Neural cell (in vitro differentiated cells): ENCODE data around the gene DCAF7. TPM values are rescaled to one million over a fixed set of nuclear protein-coding genes. Genes with fewer than 3 reads are reported as not detected.

Experiments used
- H2AFZ ChIP-seq: fragments of 200-600, 300-800 bp; sonication (generic), shearing (Covaris generic); 2 replicates; pipeline ENCODE4 v1.6.0; 2014; ENCODE audit warnings: low read depth, mild to moderate bottlenecking, antibody characterized with exemption, low read length, moderate library complexity
- H3F3A ChIP-seq: fragments of 200-600 bp; shearing (Covaris generic); 2 replicates; pipeline ENCODE4 v1.6.1; 2016; ENCODE audit warnings: mild to moderate bottlenecking, moderate library complexity, mixed read lengths, antibody characterized with exemption, low read length; ENCODE audit not compliant: insufficient read depth, poor library complexity, severe bottlenecking
- H3K27ac ChIP-seq: fragments of 200-600, 300-800 bp; sonication (generic), shearing (Covaris generic); 2 replicates; pipeline ENCODE4 v1.5.1; 2014; ENCODE audit warnings: mild to moderate bottlenecking, low read length, moderate library complexity
- H3K27me3 ChIP-seq: fragments of 300-800, 200-600 bp; sonication (generic), shearing (Covaris generic); 2 replicates; pipeline ENCODE4 v1.6.0; 2014; ENCODE audit warnings: mild to moderate bottlenecking, low read depth, low read length, moderate library complexity; ENCODE audit not compliant: insufficient read depth
- H3K36me3 ChIP-seq: fragments of 300-800, 200-600 bp; sonication (generic), shearing (Covaris generic); 2 replicates; pipeline ENCODE4 v1.5.1; 2014; ENCODE audit warnings: mild to moderate bottlenecking, antibody characterized with exemption, low read length, moderate library complexity; ENCODE audit not compliant: insufficient read depth
- H3K4me2 ChIP-seq: fragments of 300-800, 200-600 bp; sonication (generic), shearing (Covaris generic); 2 replicates; pipeline ENCODE4 v1.6.0; 2014; ENCODE audit warnings: mild to moderate bottlenecking, low read length
- H3K4me3 ChIP-seq: fragments of 300-800, 200-600 bp; sonication (generic), shearing (Covaris generic); 2 replicates; pipeline ENCODE4 v1.5.1; 2014; ENCODE audit warnings: mild to moderate bottlenecking, low read length, moderate library complexity
- H3K79me2 ChIP-seq: fragments of 200-600 bp; shearing (Covaris generic); replicated peaks from 2 replicates; pipeline ENCODE4 v1.6.0; 2014; ENCODE audit warnings: mild to moderate bottlenecking, low read length, moderate library complexity; ENCODE audit not compliant: insufficient read depth
- H3K9ac ChIP-seq: fragments of 300-800, 200-600 bp; sonication (generic), shearing (Covaris generic); 2 replicates; pipeline ENCODE4 v1.6.1; 2016; ENCODE audit warnings: mild to moderate bottlenecking, low read length, mixed read lengths
- H3K9me2 ChIP-seq: fragments of 200-600 bp; shearing (Covaris generic); 2 replicates; pipeline ENCODE4 v1.6.1; 2016; ENCODE audit warnings: mild to moderate bottlenecking, low read length, mixed read lengths; ENCODE audit not compliant: insufficient read depth
- H3K9me3 ChIP-seq: fragments of 200-600, 300-800 bp; sonication (generic), shearing (Covaris generic); 2 replicates; pipeline ENCODE4 v1.6.1; 2016; ENCODE audit warnings: mild to moderate bottlenecking, mixed run types, low read length, moderate library complexity, mixed read lengths
- H4K20me1 ChIP-seq: fragments of 200-600 bp; shearing (Covaris generic); 2 replicates; pipeline ENCODE4 v1.6.1; 2016; ENCODE audit warnings: mild to moderate bottlenecking, mixed run types; ENCODE audit not compliant: insufficient read depth
- EP300 ChIP-seq: fragments of 450-650 bp; conservative IDR thresholded peaks from 2 replicates; pipeline ENCODE4 v1.6.1; 2014; ENCODE audit warnings: antibody characterized with exemption, mild to moderate bottlenecking, moderate library complexity; ENCODE audit not compliant: poor library complexity, severe bottlenecking
- EZH2 ChIP-seq: fragments of 200-600, 300-800 bp; shearing (Covaris generic), sonication (generic); IDR thresholded peaks from 2 replicates; pipeline ENCODE4 v1.6.1; 2014; ENCODE audit warnings: antibody characterized with exemption, low read length, borderline replicate concordance, mild to moderate bottlenecking; ENCODE audit not compliant: insufficient read depth, poor library complexity, severe bottlenecking
- MXI1 ChIP-seq: fragments of 450-650 bp; conservative IDR thresholded peaks from 2 replicates; pipeline ENCODE4 v1.6.1; 2014; ENCODE audit warnings: antibody characterized with exemption, mild to moderate bottlenecking; ENCODE audit not compliant: poor library complexity, severe bottlenecking
- POLR2AphosphoS5 ChIP-seq: IDR thresholded peaks from 2 replicates; pipeline ENCODE4 v1.6.1; 2012
- RAD21 ChIP-seq: fragments of 450-650 bp; conservative IDR thresholded peaks from 2 replicates; pipeline ENCODE4 v1.6.1; 2014; ENCODE audit warnings: antibody characterized with exemption, mild to moderate bottlenecking, moderate library complexity
- SMC3 ChIP-seq: fragments of 450-650 bp; conservative IDR thresholded peaks from 2 replicates; pipeline ENCODE4 v1.6.1; 2014; ENCODE audit warnings: antibody characterized with exemption, mild to moderate bottlenecking, moderate library complexity; ENCODE audit not compliant: poor library complexity
- TAF1 ChIP-seq: IDR thresholded peaks from 2 replicates; pipeline ENCODE4 v1.6.1; 2012; ENCODE audit warnings: low read depth
- polyA plus RNA-seq: library from polyadenylated mRNA; depleted of rRNA; stranded (reverse); fragments of >200 nt; gene quantifications from 2 replicates; pipeline ENCODE4 v1.2.3, GENCODE V29; 2014
- TF ChIP-seq, protein P1 (sequence below): fragments of 450-650 bp; IDR thresholded peaks from 2 replicates; pipeline ENCODE4 v1.5.1; 2014; ENCODE audit warnings: antibody characterized with exemption, mild to moderate bottlenecking, moderate library complexity; ENCODE audit not compliant: poor library complexity, severe bottlenecking
- TF ChIP-seq, protein P2 (sequence below): IDR thresholded peaks from 2 replicates; pipeline ENCODE4 v1.6.1; 2012; ENCODE audit warnings: borderline replicate concordance

Gene DCAF7
- polyA plus RNA-seq, 1 donor from 2014 or later, result 35.3 TPM

DNA sequence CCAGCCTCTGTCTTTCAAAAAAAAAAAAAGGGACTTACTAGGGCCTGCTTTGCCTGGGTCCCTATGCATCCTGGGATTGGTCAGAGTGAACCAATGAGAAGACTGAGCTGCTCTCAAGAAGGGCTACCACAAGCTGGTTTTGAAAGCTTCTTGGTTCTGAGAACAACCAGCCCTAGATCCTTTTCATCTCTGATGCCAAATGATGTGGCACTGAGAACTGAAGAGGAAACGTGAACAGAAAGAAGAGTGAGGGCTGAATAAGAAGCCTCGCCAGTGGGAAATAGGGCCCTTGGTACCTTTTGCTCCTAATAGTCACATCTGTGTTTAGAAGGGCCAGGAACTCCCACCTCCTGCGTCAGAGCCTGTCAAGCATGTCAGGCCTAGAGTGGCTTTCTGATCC is 61.1 kb downstream of the DCAF7 start:
- Histone ChIP-seq H3F3A (no peaks in the 10 kb centered on the region), H3K4me3 (no peak overlapping the region), H3K9me3 (no peaks in the 10 kb centered on the region), H3K9me2 (no peaks in the 10 kb centered on the region), H4K20me1 (no peaks in the 10 kb centered on the region), H3K27ac (no peak overlapping the region), H3K27me3 (no peaks in the 10 kb centered on the region), H3K9ac (no peak overlapping the region), H3K79me2 (no peaks in the 10 kb centered on the region), H3K36me3 (no peaks in the 10 kb centered on the region), H3K4me2 (no peak overlapping the region), H2AFZ (no peak overlapping the region)
- TF ChIP-seq RAD21, result no peak

- TF ChIP-seq SMC3 (no peak), POLR2AphosphoS5 (no peak)
- TF ChIP-seq, protein P1, sequence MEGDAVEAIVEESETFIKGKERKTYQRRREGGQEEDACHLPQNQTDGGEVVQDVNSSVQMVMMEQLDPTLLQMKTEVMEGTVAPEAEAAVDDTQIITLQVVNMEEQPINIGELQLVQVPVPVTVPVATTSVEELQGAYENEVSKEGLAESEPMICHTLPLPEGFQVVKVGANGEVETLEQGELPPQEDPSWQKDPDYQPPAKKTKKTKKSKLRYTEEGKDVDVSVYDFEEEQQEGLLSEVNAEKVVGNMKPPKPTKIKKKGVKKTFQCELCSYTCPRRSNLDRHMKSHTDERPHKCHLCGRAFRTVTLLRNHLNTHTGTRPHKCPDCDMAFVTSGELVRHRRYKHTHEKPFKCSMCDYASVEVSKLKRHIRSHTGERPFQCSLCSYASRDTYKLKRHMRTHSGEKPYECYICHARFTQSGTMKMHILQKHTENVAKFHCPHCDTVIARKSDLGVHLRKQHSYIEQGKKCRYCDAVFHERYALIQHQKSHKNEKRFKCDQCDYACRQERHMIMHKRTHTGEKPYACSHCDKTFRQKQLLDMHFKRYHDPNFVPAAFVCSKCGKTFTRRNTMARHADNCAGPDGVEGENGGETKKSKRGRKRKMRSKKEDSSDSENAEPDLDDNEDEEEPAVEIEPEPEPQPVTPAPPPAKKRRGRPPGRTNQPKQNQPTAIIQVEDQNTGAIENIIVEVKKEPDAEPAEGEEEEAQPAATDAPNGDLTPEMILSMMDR, result no peak
- H3K27ac ChIP-seq, result no peak overlapping the region
- H4K20me1 ChIP-seq, result no peaks in the 10 kb centered on the region
- H2AFZ ChIP-seq, result no peak overlapping the region
- H3K4me3 ChIP-seq, result no peak overlapping the region
- H3F3A ChIP-seq, result no peaks in the 10 kb centered on the region
- H3K9me3 ChIP-seq, result no peaks in the 10 kb centered on the region
- H3K9ac ChIP-seq, result no peak overlapping the region
- no peaks in the 10 kb centered on the region for H3K79me2 ChIP-seq
- H3K9me2 ChIP-seq, result no peaks in the 10 kb centered on the region
- H3K27me3 ChIP-seq, result no peaks in the 10 kb centered on the region
- H3K36me3 ChIP-seq, result no peaks in the 10 kb centered on the region
- H3K4me2 ChIP-seq, result no peak overlapping the region
Observed at GRCh38 chr17:63613663-63614062, 63.4 kb downstream of the DCAF7 start.

DNA sequence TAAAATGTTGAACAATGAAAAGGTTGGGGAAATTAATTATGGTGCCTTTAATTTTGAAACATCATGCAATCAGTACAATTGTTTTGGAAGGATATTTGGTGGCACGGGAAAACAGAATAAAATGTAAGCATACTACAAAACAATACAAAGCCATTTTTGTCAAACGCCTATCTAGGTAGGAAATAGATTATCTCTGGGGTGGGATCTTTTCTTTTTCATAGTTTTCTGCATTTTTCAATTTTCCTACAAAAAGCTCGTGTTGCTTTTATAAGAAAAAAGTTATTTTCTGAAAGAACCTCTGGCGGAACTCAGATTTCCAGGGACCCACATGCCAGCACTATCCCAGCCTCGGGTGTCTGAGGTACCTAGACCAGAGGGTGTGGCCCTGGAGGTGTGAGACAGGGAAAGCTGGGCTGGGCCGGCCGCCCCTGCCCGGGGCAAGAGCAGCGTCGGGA is 71.0 kb downstream of the DCAF7 start:
- H3K4me2 ChIP-seq, result peak overlapping the region; percentile 85
- H3K27me3 ChIP-seq, result no peaks in the 10 kb centered on the region
- peak overlapping the region; percentile 74 for H3K9ac ChIP-seq
- H3F3A ChIP-seq, result peaks cover 6% of the 10 kb centered on the region
- peak overlapping the region; percentile 61 for H3K27ac ChIP-seq
- H2AFZ ChIP-seq, result peak overlapping the region; percentile 67
- TF ChIP-seq MXI1, result no peak
- no peak for TF ChIP-seq SMC3
- TF ChIP-seq EP300, result no peak
- no peak for TF ChIP-seq POLR2AphosphoS5
- TF ChIP-seq RAD21, result no peak
- TF ChIP-seq, protein P2, sequence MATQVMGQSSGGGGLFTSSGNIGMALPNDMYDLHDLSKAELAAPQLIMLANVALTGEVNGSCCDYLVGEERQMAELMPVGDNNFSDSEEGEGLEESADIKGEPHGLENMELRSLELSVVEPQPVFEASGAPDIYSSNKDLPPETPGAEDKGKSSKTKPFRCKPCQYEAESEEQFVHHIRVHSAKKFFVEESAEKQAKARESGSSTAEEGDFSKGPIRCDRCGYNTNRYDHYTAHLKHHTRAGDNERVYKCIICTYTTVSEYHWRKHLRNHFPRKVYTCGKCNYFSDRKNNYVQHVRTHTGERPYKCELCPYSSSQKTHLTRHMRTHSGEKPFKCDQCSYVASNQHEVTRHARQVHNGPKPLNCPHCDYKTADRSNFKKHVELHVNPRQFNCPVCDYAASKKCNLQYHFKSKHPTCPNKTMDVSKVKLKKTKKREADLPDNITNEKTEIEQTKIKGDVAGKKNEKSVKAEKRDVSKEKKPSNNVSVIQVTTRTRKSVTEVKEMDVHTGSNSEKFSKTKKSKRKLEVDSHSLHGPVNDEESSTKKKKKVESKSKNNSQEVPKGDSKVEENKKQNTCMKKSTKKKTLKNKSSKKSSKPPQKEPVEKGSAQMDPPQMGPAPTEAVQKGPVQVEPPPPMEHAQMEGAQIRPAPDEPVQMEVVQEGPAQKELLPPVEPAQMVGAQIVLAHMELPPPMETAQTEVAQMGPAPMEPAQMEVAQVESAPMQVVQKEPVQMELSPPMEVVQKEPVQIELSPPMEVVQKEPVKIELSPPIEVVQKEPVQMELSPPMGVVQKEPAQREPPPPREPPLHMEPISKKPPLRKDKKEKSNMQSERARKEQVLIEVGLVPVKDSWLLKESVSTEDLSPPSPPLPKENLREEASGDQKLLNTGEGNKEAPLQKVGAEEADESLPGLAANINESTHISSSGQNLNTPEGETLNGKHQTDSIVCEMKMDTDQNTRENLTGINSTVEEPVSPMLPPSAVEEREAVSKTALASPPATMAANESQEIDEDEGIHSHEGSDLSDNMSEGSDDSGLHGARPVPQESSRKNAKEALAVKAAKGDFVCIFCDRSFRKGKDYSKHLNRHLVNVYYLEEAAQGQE, result no peak
- TF ChIP-seq TAF1, result no peak
- TF ChIP-seq, protein P1, result no peak
- TF ChIP-seq EZH2, result no peak
- peaks cover 32% of the 10 kb centered on the region for H3K79me2 ChIP-seq
- no peaks in the 10 kb centered on the region for H3K9me2 ChIP-seq
- H4K20me1 ChIP-seq, result no peaks in the 10 kb centered on the region
- no peaks in the 10 kb centered on the region for H3K36me3 ChIP-seq
- H3K9me3 ChIP-seq, result no peaks in the 10 kb centered on the region
- H3K4me3 ChIP-seq, result peak overlapping the region; percentile 81
